Measurements from ENCODE around the gene CCL21.
"Not testable (repeated sequence)": the region's sequence is repeated elsewhere in the genome, so short reads cannot be mapped to it uniquely, and the experiment has no call there.

The CCL21 gene

GRCh38 chr9:34710023-34710422, at the start of gene CCL21:
TSS of gene CCL21 (minus strand) at chr9:34710136. CDS start at chr9:34710066, 70 bp downstream.
- DNase-seq, result no peak

- DNase-seq, result no peak
Observed at GRCh38 chr9:34759432-34760134, 49.6 kb upstream of the CCL21 start.

- DNase-seq, result not testable (repeated sequence)
Observed at GRCh38 chr9:34750320-34750719, 40.4 kb upstream of the CCL21 start.

GRCh38 chr9:34746526-34746925, 36.6 kb upstream of the CCL21 start:
- no peak for DNase-seq

- DNase-seq, result peak; percentile 33
Observed at GRCh38 chr9:34744295-34745221, 34.6 kb upstream of the CCL21 start.

GRCh38 chr9:34742710-34743109, 32.8 kb upstream of the CCL21 start:
- no peak for DNase-seq

- DNase-seq, result no peak
Observed at GRCh38 chr9:34741628-34742027, 31.7 kb upstream of the CCL21 start.

GRCh38 chr9:34740176-34740575, 30.2 kb upstream of the CCL21 start:
- not testable (repeated sequence) for DNase-seq

- no peak for DNase-seq
Observed at GRCh38 chr9:34737677-34738260, 27.8 kb upstream of the CCL21 start.

- no peak for DNase-seq
Observed at GRCh38 chr9:34734720-34735119, 24.8 kb upstream of the CCL21 start.

GRCh38 chr9:34732886-34733285, 22.9 kb upstream of the CCL21 start:
- no peak for DNase-seq

GRCh38 chr9:34732478-34732877, 22.5 kb upstream of the CCL21 start:
- DNase-seq, result no peak

- no peak for DNase-seq
Observed at GRCh38 chr9:34723141-34723540, 13.2 kb upstream of the CCL21 start.

GRCh38 chr9:34719769-34720025, 9.8 kb upstream of the CCL21 start:
- not testable (repeated sequence) for DNase-seq

GRCh38 chr9:34719021-34719768, 9.3 kb upstream of the CCL21 start:
- DNase-seq, result no peak

- no peak for DNase-seq
Observed at GRCh38 chr9:34717996-34718614, 8.2 kb upstream of the CCL21 start.

- no peak for DNase-seq
Observed at GRCh38 chr9:34716711-34717110, 6.8 kb upstream of the CCL21 start.

- DNase-seq, result no peak
Observed at GRCh38 chr9:34715639-34716215, 5.8 kb upstream of the CCL21 start.

GRCh38 chr9:34714007-34714406, 4.1 kb upstream of the CCL21 start:
- DNase-seq, result no peak

- DNase-seq, result no peak
Observed at GRCh38 chr9:34712140-34712539, 2.2 kb upstream of the CCL21 start.

- DNase-seq, result no peak
Observed at GRCh38 chr9:34709196-34709978, 549 bp downstream of the CCL21 start.

- DNase-seq, result no peak
Observed at GRCh38 chr9:34707130-34707529, 2.8 kb downstream of the CCL21 start.
